Mononuclear cell (primary cell): ENCODE data around the gene TREML4. TPM values are rescaled to one million over a fixed set of nuclear protein-coding genes. Genes with fewer than 3 reads are reported as not detected.

Experiments
- H3K27me3 ChIP-seq: 2 replicates; pipeline ENCODE4 v1.6.0; 2011; ENCODE audit warnings: low read length, control low read depth; ENCODE audit not compliant: insufficient read depth
- H3K4me1 ChIP-seq: 2 replicates; pipeline ENCODE4 v1.5.1; 2011; ENCODE audit warnings: mild to moderate bottlenecking, low read length, control low read depth; ENCODE audit not compliant: insufficient read depth
- H3K4me3 ChIP-seq: 2 replicates; pipeline ENCODE4 v1.5.1; 2011; ENCODE audit warnings: mild to moderate bottlenecking, low read length, moderate library complexity
- H3K9me3 ChIP-seq: 2 replicates; pipeline ENCODE4 v1.5.1; 2011; ENCODE audit warnings: low read depth, mild to moderate bottlenecking, control low read depth, low read length
- total RNA-seq: library from RNA; depleted of rRNA; stranded (reverse); fragments of >200 nt; gene quantifications from one replicate; pipeline ENCODE4 v1.2.3, GENCODE V29; 2012

The TREML4 gene
- total RNA-seq, 1 donor = not detected

- no peak overlapping the region for H3K4me3 ChIP-seq
- H3K9me3 ChIP-seq = peaks cover 22% of the 10 kb centered on the region
- H3K4me1 ChIP-seq = no peaks in the 10 kb centered on the region
- no peaks in the 10 kb centered on the region for H3K27me3 ChIP-seq
These were observed 29.4 kb downstream of the TREML4 start for GRCh38 chr6:41257369-41258195.

- no peaks in the 10 kb centered on the region for H3K4me1 ChIP-seq
- H3K27me3 ChIP-seq = no peaks in the 10 kb centered on the region
- H3K4me3 ChIP-seq = no peak overlapping the region
- peaks cover 28% of the 10 kb centered on the region for H3K9me3 ChIP-seq
These were observed 30.0 kb downstream of the TREML4 start for GRCh38 chr6:41258196-41258493.

GRCh38 chr6:41262401-41262800 is 34.3 kb downstream of the TREML4 start:
- Histone ChIP-seq H3K9me3 (peaks cover 35% of the 10 kb centered on the region), H3K4me3 (no peak overlapping the region), H3K4me1 (no peaks in the 10 kb centered on the region), H3K27me3 (no peaks in the 10 kb centered on the region)

- Histone ChIP-seq H3K4me1 (no peaks in the 10 kb centered on the region), H3K9me3 (peaks cover 35% of the 10 kb centered on the region), H3K27me3 (no peaks in the 10 kb centered on the region), H3K4me3 (no peak overlapping the region)
These were observed 35.1 kb downstream of the TREML4 start for GRCh38 chr6:41263267-41263666.

- Histone ChIP-seq H3K4me3 (no peak overlapping the region), H3K9me3 (peaks cover 24% of the 10 kb centered on the region), H3K27me3 (no peaks in the 10 kb centered on the region), H3K4me1 (peaks cover 22% of the 10 kb centered on the region)
These were observed 38.4 kb downstream of the TREML4 start for GRCh38 chr6:41266541-41266940.

- Histone ChIP-seq H3K9me3 (peaks cover 5% of the 10 kb centered on the region), H3K4me1 (peaks cover 38% of the 10 kb centered on the region), H3K27me3 (no peaks in the 10 kb centered on the region)
These were observed 40.3 kb downstream of the TREML4 start for GRCh38 chr6:41268478-41268877.

GRCh38 chr6:41269166-41269565 is 41.0 kb downstream of the TREML4 start:
- no peaks in the 10 kb centered on the region for H3K9me3 ChIP-seq
- peaks cover 45% of the 10 kb centered on the region for H3K4me1 ChIP-seq
- H3K4me3 ChIP-seq = no peak overlapping the region
- H3K27me3 ChIP-seq = no peaks in the 10 kb centered on the region

More at GRCh38 chr6:41268478-41268877, 40.3 kb downstream of the TREML4 start:
- H3K4me3 ChIP-seq = no peak overlapping the region

- H3K27me3 ChIP-seq = no peaks in the 10 kb centered on the region
- H3K4me1 ChIP-seq = peaks cover 51% of the 10 kb centered on the region
- H3K9me3 ChIP-seq = no peaks in the 10 kb centered on the region
- no peak overlapping the region for H3K4me3 ChIP-seq
These were observed 41.6 kb downstream of the TREML4 start for GRCh38 chr6:41269716-41270115.

GRCh38 chr6:41271901-41272395 is 43.8 kb downstream of the TREML4 start:
- no peak overlapping the region for H3K4me3 ChIP-seq
- peaks cover 73% of the 10 kb centered on the region for H3K4me1 ChIP-seq
- no peaks in the 10 kb centered on the region for H3K27me3 ChIP-seq
- no peaks in the 10 kb centered on the region for H3K9me3 ChIP-seq

- Histone ChIP-seq H3K4me3 (no peak overlapping the region), H3K27me3 (no peaks in the 10 kb centered on the region), H3K4me1 (peaks cover 81% of the 10 kb centered on the region), H3K9me3 (no peaks in the 10 kb centered on the region)
These were observed 44.6 kb downstream of the TREML4 start for GRCh38 chr6:41272591-41273240.

- H3K27me3 ChIP-seq = no peaks in the 10 kb centered on the region
These were observed 45.6 kb downstream of the TREML4 start for GRCh38 chr6:41273714-41274113.

GRCh38 chr6:41274256-41274655 is 46.1 kb downstream of the TREML4 start:
- Histone ChIP-seq H3K9me3 (no peaks in the 10 kb centered on the region), H3K27me3 (no peaks in the 10 kb centered on the region), H3K4me1 (peaks cover 92% of the 10 kb centered on the region), H3K4me3 (no peak overlapping the region)

More at GRCh38 chr6:41273714-41274113, 45.6 kb downstream of the TREML4 start:
- Histone ChIP-seq H3K4me3 (no peak overlapping the region), H3K4me1 (peaks cover 91% of the 10 kb centered on the region), H3K9me3 (no peaks in the 10 kb centered on the region)

- H3K4me3 ChIP-seq = no peak overlapping the region
- no peaks in the 10 kb centered on the region for H3K27me3 ChIP-seq
- no peaks in the 10 kb centered on the region for H3K9me3 ChIP-seq
- peaks cover 93% of the 10 kb centered on the region for H3K4me1 ChIP-seq
These were observed 47.3 kb downstream of the TREML4 start for GRCh38 chr6:41275489-41275888.

- Histone ChIP-seq H3K4me3 (no peak overlapping the region), H3K9me3 (no peaks in the 10 kb centered on the region), H3K27me3 (no peaks in the 10 kb centered on the region), H3K4me1 (peaks cover 90% of the 10 kb centered on the region)
These were observed 49.5 kb downstream of the TREML4 start for GRCh38 chr6:41277605-41278004.

GRCh38 chr6:41278699-41279405 is 50.7 kb downstream of the TREML4 start:
- no peaks in the 10 kb centered on the region for H3K27me3 ChIP-seq
- H3K9me3 ChIP-seq = no peaks in the 10 kb centered on the region
- no peak overlapping the region for H3K4me3 ChIP-seq
- H3K4me1 ChIP-seq = peaks cover 78% of the 10 kb centered on the region
